Sigmoid colon (tissue), 7 donors: ENCODE measurements around the gene BLMH. TPM values are rescaled to one million over a fixed set of nuclear protein-coding genes. Genes with fewer than 3 reads are reported as not detected.

ENCODE experiments used
- DNase-seq: peaks from one replicate; pipeline ENCODE4 v3.0.0-alpha.2; 2019
- H3K27ac ChIP-seq, 4 donors: fragments of 200-600 bp; sonication (generic); one replicate each; pipeline ENCODE4 v1.5.1; 2016 to 2019; ENCODE audit warnings: mild to moderate bottlenecking in 1 of 4
- H3K27me3 ChIP-seq, 3 donors: fragments of 200-600 bp; sonication (generic); one replicate each; pipeline ENCODE4 v1.5.1; 2019; ENCODE audit warnings: mild to moderate bottlenecking in 1 of 3
- H3K36me3 ChIP-seq, 4 donors: fragments of 200-600 bp; sonication (generic); one replicate each; pipeline ENCODE4 v1.5.1; 2016 to 2019
- H3K4me1 ChIP-seq, 4 donors: fragments of 200-600 bp; sonication (generic); one replicate each; pipeline ENCODE4 v1.5.1; 2017 to 2019
- H3K4me3 ChIP-seq, 4 donors: fragments of 200-600 bp; sonication (generic); one replicate each; pipeline ENCODE4 v1.5.1; 2017 to 2019; ENCODE audit warnings: mild to moderate bottlenecking in 2 of 4, moderate library complexity in 1 of 4
- H3K9me3 ChIP-seq, 4 donors: fragments of 200-600 bp in 3 of 4; sonication (generic) in 3 of 4; one replicate each; pipeline versions ENCODE4 v1.5.1 to v1.6.1; 2013 to 2019
- CTCF ChIP-seq, 4 experiments: fragments of 450-650 bp in 3 of 4; fragments of 200-600 bp in 1 of 4; IDR thresholded peaks; one replicate each; pipeline ENCODE4 v1.5.1; 2016 to 2019; ENCODE audit warnings: antibody characterized with exemption in 4 of 4, mild to moderate bottlenecking in 3 of 4, moderate library complexity in 2 of 4
- EP300 ChIP-seq, 4 donors: sonication (generic); formaldehyde crosslinking; IDR thresholded peaks; one replicate each; pipeline ENCODE4 v1.6.1; 2017; ENCODE audit warnings: antibody characterized with exemption in 4 of 4
- POLR2A ChIP-seq, 2 donors: fragments of 450-650 bp; IDR thresholded peaks; one replicate each; pipeline ENCODE4 v1.6.1; 2016; ENCODE audit warnings: antibody characterized with exemption in 2 of 2, mild to moderate bottlenecking in 2 of 2, moderate library complexity in 2 of 2
- POLR2AphosphoS5 ChIP-seq, 4 donors: sonication (generic); formaldehyde crosslinking; IDR thresholded peaks; one replicate each; pipeline ENCODE4 v1.6.1; 2017; ENCODE audit warnings: antibody characterized with exemption in 4 of 4
- WGBS, 2 donors: extraction: QIAGEN DNeasy Blood & Tissue Kit; methylation state at CpG; one replicate each; pipeline ENCODE4 v1.1.7; 2013; 5-methylcytosine and 5-hydroxymethylcytosine counted together
- intact Hi-C: fragments of 100-400 bp; cut with DNase I; formaldehyde crosslinking; loops from one replicate; pipeline ENCODE4 v1.15.1; 2023
- polyA plus RNA-seq, 3 donors: library from polyadenylated mRNA; stranded (reverse); fragments of 200-250 nt; gene quantifications; one replicate each; pipeline ENCODE4 v1.2.3, GENCODE V29; 2013
- total RNA-seq, 4 donors: library from RNA; depleted of rRNA; stranded (reverse); fragments of >200 nt; gene quantifications; one replicate each; pipeline ENCODE4 v1.1.0, GENCODE V29; 2016
- donor health status: healthy with polysubstance abuse.
- donor health status: Bipolar disorder and iron deficiency.
- donor health status: healthy.

The BLMH gene
- total and polyA plus RNA-seq, 7 donors: 8.6 to 33.8 (median 20.8) TPM

DNA sequence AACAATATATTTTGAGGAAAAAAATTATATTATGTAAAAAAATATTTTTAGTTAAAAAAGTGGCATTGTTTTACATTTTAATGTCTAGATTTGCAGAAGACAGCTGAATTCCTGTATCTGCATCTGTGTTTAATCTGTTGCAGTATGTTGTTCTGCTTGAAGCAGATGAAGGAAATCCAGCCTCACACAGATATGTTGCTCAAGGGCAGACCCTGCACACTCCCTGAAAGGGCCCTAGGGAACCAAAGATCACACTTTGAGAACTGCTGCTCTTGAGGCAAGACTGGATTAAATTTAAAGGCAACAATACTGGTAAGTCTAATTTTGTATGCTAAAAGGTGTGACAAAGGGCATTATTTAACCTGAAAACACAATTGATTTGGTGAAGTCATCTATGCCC, 39.8 kb downstream of the BLMH start:
- no peaks in the 10 kb centered on the region for H3K9me3 ChIP-seq
- no peaks in the 10 kb centered on the region for H3K27me3 ChIP-seq
- no peak for TF ChIP-seq POLR2A (IDR thresholded peaks at IDR 0.05)
- no peak for TF ChIP-seq EP300 (IDR thresholded peaks at IDR 0.05)
- no peak for TF ChIP-seq POLR2AphosphoS5 (IDR thresholded peaks at IDR 0.05)
- no peak for TF ChIP-seq CTCF (IDR thresholded peaks at IDR 0.05)
- DNase-seq: no peak
- no peaks in the 10 kb centered on the region for H3K4me1 ChIP-seq
- H3K36me3 ChIP-seq: peaks cover 13 to 56% (median 20%) of the 10 kb centered on the region in 4 donors
- no peak overlapping the region for H3K27ac ChIP-seq
- H3K4me3 ChIP-seq: no peak overlapping the region
- intact Hi-C loops: no loop called here

DNA sequence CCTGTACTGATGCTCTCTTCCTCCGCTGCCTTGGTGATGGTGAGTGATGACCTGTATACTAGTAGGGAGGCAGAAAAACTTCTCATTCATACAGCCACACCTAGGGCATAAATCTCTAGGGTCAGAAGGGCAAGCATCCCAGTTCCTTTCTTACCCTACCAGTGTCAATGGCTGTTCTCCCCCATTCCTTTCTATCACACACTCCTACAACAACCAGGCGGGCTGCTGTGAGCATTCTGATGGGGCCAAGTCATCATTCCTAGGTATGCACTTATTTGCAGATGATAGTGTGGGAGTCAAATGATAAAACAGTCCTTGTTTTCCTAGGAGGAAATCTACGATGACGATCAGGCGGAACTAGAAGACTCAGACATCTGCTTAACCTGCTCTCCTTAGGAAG, 42.3 kb downstream of the BLMH start:
- Histone ChIP-seq H3K36me3 (peaks cover 13 to 52% (median 18%) of the 10 kb centered on the region in 4 donors), H3K27me3 (no peaks in the 10 kb centered on the region), H3K4me1 (no peaks in the 10 kb centered on the region), H3K4me3 (no peak overlapping the region), H3K27ac (no peak overlapping the region), H3K9me3 (no peaks in the 10 kb centered on the region)
- no peak for TF ChIP-seq POLR2AphosphoS5 (IDR thresholded peaks at IDR 0.05)
- no peak for TF ChIP-seq EP300 (IDR thresholded peaks at IDR 0.05)
- TF ChIP-seq CTCF (IDR thresholded peaks at IDR 0.05): no peak
- TF ChIP-seq POLR2A (IDR thresholded peaks at IDR 0.05): no peak
- intact Hi-C loops: no loop called here
- 96% methylated on average over 5 of the region's 5 CpGs for WGBS, 2 donors
- DNase-seq: no peak

GRCh38 chr17:30248786-30249185, 43.0 kb downstream of the BLMH start:
- Histone ChIP-seq H3K4me3 (no peak overlapping the region), H3K4me1 (no peaks in the 10 kb centered on the region), H3K36me3 (peaks cover 13 to 52% (median 18%) of the 10 kb centered on the region in 4 donors), H3K27me3 (no peaks in the 10 kb centered on the region), H3K9me3 (no peaks in the 10 kb centered on the region), H3K27ac (no peak overlapping the region)
- intact Hi-C loops: no loop called here
- 95 to 97% methylated on average over 2 of the region's 2 CpGs for WGBS, 2 donors
- TF ChIP-seq POLR2A (IDR thresholded peaks at IDR 0.05): no peak
- TF ChIP-seq CTCF (IDR thresholded peaks at IDR 0.05): no peak
- no peak for TF ChIP-seq EP300 (IDR thresholded peaks at IDR 0.05)
- TF ChIP-seq POLR2AphosphoS5 (IDR thresholded peaks at IDR 0.05): no peak
- no peak for DNase-seq

DNA sequence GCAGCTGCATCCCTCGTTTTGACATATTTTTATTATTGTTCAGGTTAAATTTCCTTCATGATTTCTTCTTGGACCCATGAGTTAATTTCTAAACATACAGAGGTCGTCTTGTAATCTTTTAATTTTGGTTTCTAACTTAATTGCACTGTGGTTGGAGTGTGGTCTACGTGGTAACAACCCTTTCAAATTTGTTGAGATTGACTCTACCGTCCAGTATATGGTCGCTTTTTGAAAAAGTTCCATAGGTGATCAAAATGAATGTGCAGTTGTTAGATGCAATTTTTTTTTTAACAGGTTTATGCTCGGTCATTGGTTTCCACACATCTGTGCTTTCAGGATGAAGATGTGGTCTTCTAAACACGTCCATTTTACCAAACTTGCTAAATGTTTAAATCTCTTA, 45.3 kb downstream of the BLMH start:
- intact Hi-C loops: no loop called here
- 86 to 87% methylated on average over 7 of the region's 7 CpGs for WGBS, 2 donors
- TF ChIP-seq CTCF (IDR thresholded peaks at IDR 0.05) (no peak), POLR2AphosphoS5 (IDR thresholded peaks at IDR 0.05) (no peak), EP300 (IDR thresholded peaks at IDR 0.05) (no peak), POLR2A (IDR thresholded peaks at IDR 0.05) (no peak)
- no peak for DNase-seq
- Histone ChIP-seq H3K36me3 (peaks cover 13 to 39% (median 18%) of the 10 kb centered on the region in 4 donors), H3K27me3 (no peaks in the 10 kb centered on the region), H3K4me3 (no peak overlapping the region), H3K9me3 (no peaks in the 10 kb centered on the region), H3K4me1 (no peaks in the 10 kb centered on the region), H3K27ac (no peak overlapping the region)

GRCh38 chr17:30244853-30245385, 46.8 kb downstream of the BLMH start:
- no peak for DNase-seq
- 75 to 79% methylated on average over 4 of the region's 4 CpGs for WGBS, 2 donors
- Histone ChIP-seq H3K9me3 (no peaks in the 10 kb centered on the region), H3K36me3 (peaks cover 13 to 25% (median 18%) of the 10 kb centered on the region in 4 donors), H3K27me3 (peaks cover 4 to 9% (median 7%) of the 10 kb centered on the region in 3 donors), H3K4me3 (no peak overlapping the region), H3K4me1 (no peaks in the 10 kb centered on the region), H3K27ac (no peak overlapping the region)
- intact Hi-C loops: no loop called here
- TF ChIP-seq CTCF (IDR thresholded peaks at IDR 0.05): no peak
- no peak for TF ChIP-seq POLR2A (IDR thresholded peaks at IDR 0.05)
- no peak for TF ChIP-seq EP300 (IDR thresholded peaks at IDR 0.05)
- no peak for TF ChIP-seq POLR2AphosphoS5 (IDR thresholded peaks at IDR 0.05)
